Measurements from ENCODE around the gene SLC35F1.
"Not testable (repeated sequence)": the region's sequence is repeated elsewhere in the genome, so short reads cannot be mapped to it uniquely, and the experiment has no call there.

The SLC35F1 gene

DNA sequence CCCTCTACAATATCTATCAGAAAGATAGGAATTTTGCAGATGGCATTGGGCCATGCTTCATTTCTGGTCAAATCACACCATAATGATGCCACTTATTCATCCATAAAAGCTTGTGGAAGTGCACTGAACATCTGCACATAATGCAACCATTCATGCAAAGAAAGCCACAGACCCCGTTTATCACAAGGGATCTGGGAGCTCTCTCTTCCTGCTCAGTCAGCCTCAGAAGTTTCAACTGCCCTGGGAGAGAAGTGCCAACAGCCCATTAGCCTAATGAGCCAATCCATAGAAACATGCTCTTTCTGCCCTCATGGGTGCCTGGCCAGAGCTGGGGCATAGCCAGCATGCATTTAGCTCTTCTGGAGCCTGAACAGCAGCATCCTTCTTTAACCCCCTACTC lies 85.8 kb downstream of the SLC35F1 start:
- no peak for DNase-seq (ENCODE audit: low read depth)

DNA sequence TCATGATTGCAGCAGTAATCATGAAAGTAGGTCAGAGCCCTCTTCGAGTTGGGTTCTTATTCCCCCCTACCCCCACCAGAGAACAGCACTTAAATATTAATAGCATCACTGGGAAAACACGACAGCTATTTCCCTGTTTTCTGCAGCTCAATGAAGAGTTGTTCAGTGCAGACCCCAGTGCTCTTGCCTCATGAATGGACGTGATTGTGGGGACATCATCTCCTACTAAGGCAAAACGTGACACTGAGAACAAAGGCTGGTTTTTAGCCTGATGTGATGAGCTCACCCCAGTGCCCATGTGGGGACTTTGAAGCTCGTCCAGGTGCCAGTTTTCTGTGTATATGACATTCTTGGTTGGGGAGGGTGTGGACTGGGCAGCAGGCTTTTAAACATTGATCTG lies 105.9 kb downstream of the SLC35F1 start:
- DNase-seq (ENCODE audit: low read depth): no peak

GRCh38 chr6:118016532-118016931 lies 109.5 kb downstream of the SLC35F1 start:
- no peak for DNase-seq (ENCODE audit: low read depth)

- DNase-seq (ENCODE audit: low read depth): no peak
Observed at GRCh38 chr6:118017301-118017848, 110.3 kb downstream of the SLC35F1 start.

DNA sequence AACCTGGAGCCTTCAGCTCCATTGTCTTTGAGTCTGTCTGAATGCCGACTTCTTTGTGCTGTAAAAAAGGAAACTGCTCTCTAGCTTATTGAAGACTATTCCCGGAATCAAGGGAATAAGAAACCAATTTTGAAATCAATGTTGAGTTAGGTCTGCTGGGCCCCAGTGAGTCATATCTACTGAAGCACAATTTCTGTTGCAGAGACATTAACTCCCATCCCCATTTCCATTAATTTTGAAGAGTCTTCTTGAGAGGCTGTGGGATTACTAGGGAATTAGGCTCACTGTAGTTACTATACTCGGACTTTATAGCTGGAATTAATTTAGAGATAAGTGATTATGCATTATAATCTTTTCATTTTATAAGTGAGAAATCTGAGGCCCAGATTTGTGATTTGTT lies 116.7 kb downstream of the SLC35F1 start:
- no peak for DNase-seq (ENCODE audit: low read depth)

- DNase-seq (ENCODE audit: low read depth): no peak
Observed at GRCh38 chr6:118029967-118030366, 122.9 kb downstream of the SLC35F1 start.

DNA sequence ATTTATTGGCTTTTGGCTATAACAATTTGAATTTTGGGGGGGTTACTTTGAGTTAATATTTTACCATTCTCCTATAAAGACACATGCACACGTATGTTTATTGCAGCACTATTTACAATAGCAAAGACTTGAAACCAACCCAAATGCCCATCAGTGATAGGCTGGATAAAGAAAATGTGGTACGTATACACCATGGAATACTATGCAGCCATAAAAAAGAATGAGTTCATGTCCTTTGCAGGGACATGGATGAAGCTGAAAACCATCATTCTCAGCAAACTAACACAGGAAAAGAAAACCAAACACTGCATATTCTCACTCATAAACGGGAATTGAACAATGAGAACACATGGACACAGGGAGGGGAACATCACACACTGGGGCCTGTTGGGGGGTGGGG lies 130.4 kb downstream of the SLC35F1 start:
- not testable (repeated sequence) for DNase-seq (ENCODE audit: low read depth)

DNA sequence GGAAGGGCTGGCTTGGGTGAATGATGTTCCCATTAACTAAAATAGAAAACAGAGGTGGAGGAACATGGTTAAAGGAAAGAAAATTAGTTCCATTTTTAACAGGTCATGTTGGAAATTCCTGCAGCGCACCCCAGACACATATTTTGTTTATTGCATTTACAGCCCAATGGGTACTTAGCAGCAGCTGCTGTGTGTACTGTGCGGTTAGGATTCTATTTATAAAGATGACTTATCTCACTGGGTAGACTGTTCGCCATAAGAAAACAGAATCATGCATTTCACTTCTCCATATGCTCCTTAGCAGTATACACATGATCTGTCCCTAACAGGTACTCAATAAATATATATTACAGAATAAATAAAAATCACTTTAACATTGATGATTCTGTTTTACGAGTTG lies 135.8 kb downstream of the SLC35F1 start:
- no peak for DNase-seq (ENCODE audit: low read depth)

DNA sequence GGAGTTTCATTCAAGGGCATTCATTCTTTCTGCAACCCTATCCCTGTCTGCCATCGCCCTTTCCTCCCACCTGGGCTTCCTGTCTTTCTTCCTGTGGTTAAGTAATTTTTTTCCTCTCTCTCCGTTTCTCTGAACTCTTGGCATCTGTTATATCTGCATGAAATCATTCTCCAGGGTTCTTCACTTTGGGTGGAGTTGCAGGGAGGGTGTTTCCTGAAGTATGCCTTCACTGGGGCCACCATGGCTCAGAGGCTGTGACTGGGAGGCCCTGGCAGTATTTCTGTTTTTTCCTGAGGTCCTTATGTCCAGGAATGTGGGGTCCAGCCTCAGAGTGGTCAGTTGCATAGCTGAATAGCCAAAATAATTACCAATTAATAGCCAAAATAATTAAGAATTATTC lies 137.2 kb downstream of the SLC35F1 start:
- no peak for DNase-seq (ENCODE audit: low read depth)

DNA sequence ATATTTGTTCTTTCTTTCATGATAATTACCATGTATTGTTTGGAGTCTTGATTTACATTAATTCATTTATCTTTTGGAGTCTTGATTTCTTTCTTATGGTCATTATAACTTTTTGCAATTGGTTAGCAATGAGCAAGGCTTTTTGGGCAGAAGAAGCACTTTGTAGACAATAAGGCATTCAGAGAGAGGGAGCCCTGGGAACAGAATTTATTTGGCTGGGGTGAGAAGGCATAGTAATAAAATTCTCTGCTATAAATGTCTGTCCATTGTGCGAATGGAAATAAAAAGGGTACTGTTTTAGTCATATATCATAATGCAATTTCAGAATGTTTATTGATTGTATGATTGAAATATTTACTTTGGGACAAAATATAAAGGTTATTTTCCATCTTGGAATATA lies 147.0 kb downstream of the SLC35F1 start:
- DNase-seq (ENCODE audit: low read depth): no peak

GRCh38 chr6:118061666-118062065 lies 154.6 kb downstream of the SLC35F1 start:
- no peak for DNase-seq (ENCODE audit: low read depth)

GRCh38 chr6:118080547-118080946 lies 173.5 kb downstream of the SLC35F1 start:
- DNase-seq (ENCODE audit: low read depth): no peak

DNA sequence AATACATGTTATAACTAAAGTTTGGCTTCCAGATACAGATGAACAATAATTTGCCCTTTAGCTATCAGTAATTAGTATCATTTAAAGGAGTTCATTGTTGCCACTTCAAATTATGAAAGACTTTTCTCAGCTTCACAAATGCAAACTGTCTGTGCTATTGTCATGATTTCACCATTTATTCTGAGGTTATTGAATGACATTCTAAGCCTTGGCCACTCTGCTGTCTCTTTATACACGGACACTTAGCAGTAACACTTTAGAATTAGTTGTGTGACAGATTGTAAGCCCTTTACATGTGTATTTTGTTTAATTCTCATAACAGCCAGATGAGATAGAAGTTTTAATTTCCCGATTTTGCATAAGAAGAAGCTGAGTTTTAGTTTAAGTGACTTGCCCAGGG lies 176.6 kb downstream of the SLC35F1 start:
- DNase-seq (ENCODE audit: low read depth): no peak

DNA sequence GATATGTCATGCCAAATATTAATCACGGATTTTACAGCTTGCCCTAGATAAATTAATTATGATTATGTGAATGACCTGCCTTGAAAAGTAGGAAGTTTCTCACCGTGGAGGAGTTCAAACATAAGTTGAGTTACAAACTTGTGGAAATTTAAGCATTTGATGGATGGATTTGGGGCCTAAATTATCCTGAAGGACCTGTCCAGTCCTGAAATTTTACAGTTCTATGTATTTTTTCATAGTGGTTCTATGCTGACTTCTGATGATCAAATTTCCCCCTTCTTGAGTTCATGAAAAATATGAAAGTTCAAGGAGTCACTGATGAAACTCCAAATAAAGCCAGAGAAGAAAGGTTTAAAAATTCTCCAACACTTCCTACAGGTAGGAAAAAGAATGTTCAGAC lies 178.6 kb downstream of the SLC35F1 start:
- no peak for DNase-seq (ENCODE audit: low read depth)

GRCh38 chr6:118086159-118086558 lies 179.1 kb downstream of the SLC35F1 start:
- no peak for DNase-seq (ENCODE audit: low read depth)

- no peak for DNase-seq (ENCODE audit: low read depth)
Observed at GRCh38 chr6:118092086-118092485, 185.0 kb downstream of the SLC35F1 start.

- DNase-seq (ENCODE audit: low read depth): no peak
Observed at GRCh38 chr6:118097576-118097975, 190.5 kb downstream of the SLC35F1 start.

DNA sequence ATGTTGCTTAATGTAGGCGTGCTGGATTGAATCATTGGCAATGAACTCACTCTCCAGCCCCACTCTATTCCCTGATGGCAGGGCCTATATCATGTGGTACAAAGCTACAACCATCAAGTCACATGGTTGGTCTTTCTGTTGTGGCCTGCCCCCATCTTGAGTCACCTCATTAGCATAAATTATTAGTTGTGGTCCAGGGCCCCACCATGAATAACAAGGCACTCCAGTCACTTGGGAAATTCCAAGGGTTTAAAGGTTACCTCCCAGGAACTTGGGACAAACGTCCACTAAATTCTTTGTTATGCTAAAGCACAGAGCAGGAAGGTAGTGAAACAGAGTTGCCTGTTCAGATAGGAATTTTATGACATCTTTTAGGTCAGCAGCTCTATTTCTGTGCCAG lies 193.7 kb downstream of the SLC35F1 start:
- no peak for DNase-seq (ENCODE audit: low read depth)

GRCh38 chr6:118101220-118101619 lies 194.2 kb downstream of the SLC35F1 start:
- DNase-seq (ENCODE audit: low read depth): no peak

GRCh38 chr6:118101831-118102345 lies 194.8 kb downstream of the SLC35F1 start:
- DNase-seq (ENCODE audit: low read depth): no peak

DNA sequence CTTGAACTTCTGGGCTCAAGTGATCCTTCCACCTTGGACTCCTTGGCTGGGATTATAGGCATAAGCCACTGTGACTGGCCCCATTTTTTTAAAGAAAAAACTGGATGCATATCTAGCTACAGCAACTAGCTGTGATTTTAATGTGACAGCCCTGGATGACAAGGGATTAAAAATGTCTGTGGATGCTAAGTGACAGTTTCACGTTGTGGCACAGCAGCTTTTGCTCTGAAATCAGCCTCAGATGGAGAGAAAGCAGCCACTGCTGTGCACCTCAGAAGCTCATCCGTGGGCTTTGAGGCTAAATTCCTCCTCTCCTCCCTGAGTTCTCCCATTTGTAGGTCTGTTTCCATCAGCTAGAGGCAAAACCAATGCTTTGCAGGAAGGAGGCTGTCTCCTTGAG lies 195.3 kb downstream of the SLC35F1 start:
- DNase-seq (ENCODE audit: low read depth): no peak

- no peak for DNase-seq (ENCODE audit: low read depth)
Observed at GRCh38 chr6:118103381-118104146, 196.5 kb downstream of the SLC35F1 start.

DNA sequence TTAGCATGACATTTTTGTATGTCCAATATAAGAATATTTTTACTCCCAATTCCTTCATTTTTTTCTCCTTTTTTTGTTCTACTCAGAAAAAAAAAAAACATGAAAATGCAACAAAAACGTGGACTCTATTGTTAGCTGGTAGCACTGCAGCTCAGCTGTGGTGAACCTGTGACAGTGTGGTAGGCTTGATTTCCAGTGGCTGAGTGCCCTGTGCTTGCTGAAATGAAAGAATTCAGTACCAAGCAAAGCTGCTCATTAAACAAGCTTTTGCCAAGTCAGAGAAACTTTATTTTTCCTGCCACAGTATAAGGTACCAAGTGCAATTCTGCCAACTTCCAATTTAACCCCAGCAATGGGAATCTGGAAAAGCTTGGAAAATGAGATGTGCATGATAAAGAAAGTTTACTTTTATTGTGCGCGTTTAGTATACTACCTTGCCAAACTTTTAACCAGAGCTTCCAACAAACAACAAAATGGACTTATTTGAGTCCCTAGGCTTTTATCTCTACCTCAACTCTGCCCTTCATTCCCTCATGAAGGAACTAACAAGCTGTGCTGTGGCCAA lies 215.2 kb downstream of the SLC35F1 start:
- DNase-seq (ENCODE audit: low read depth): no peak

- DNase-seq (ENCODE audit: low read depth): no peak
Observed at GRCh38 chr6:118122801-118123200, 215.7 kb downstream of the SLC35F1 start.

Data from activated T-helper 9 cell treated with anti-CD3 and anti-CD28 coated beads, Interleukin-2, amount 50 U/mL, for 16 hours (primary cell).